Measurements from ENCODE around the gene PFN1. TPM values are rescaled to one million over a fixed set of nuclear protein-coding genes. Genes with fewer than 3 reads are reported as not detected.
A peak's percentile ranks its signal among the peaks of the same experiment; 100 is the strongest.

PFN1 gene
- total and polyA plus RNA-seq, 2 of the 8 experiments (the other 6 are each of a cell fraction or from before 2014, with no cell fraction given), result 1,355 to 1,949 TPM

DNA sequence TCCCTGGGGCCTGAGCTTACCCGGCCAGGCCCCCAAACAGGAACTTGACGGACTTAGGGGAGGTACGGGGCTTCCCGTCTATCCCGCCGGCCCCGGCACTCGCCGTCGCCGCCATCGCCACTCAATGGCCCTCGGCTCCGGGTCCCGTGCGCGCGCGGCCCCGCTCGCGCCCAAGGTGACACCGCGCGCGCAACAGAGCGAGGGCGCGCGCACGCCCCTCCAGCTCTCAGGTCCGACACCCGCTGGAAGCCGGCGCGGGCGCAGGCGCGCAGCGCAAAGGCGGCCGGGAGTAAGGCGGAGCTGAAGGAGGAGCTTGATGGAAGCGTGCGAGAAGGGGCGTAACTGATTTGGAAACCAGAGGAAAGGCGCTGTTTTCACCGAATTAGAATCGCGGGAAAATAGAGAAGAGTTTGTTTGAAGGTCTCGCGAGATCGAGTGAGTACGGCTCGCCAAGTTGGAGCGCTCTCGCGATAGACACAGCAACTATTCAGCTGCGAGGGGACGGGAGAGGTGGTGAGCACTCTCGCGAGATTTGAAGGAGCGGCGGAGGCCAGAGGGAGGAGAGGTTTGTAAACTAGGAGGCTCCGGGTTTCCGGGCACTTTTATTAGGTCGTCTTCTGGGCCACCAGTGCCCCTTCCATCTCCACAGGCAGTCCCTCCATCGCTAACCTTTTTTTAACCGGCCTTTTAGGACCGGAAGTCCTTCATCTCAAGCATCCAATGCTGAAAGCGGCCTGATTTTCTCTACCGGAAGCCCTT, 8.4 kb downstream of the PFN1 start, which contains the start of the genes RNF167 and SLC25A11 (continued):
- TF ChIP-seq, protein P1, sequence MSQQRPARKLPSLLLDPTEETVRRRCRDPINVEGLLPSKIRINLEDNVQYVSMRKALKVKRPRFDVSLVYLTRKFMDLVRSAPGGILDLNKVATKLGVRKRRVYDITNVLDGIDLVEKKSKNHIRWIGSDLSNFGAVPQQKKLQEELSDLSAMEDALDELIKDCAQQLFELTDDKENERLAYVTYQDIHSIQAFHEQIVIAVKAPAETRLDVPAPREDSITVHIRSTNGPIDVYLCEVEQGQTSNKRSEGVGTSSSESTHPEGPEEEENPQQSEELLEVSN (IDR thresholded peaks at IDR 0.05), result no peak; the same call in 1 of the 2 replicates
- TF ChIP-seq RFX5 (IDR thresholded peaks at IDR 0.05; ENCODE audit: borderline replicate concordance, low read depth, low read length), result no peak
- TF ChIP-seq TAF1 (IDR thresholded peaks at IDR 0.05; ENCODE audit: low read depth, low read length), result peak; percentile 70
- TF ChIP-seq, protein P2, sequence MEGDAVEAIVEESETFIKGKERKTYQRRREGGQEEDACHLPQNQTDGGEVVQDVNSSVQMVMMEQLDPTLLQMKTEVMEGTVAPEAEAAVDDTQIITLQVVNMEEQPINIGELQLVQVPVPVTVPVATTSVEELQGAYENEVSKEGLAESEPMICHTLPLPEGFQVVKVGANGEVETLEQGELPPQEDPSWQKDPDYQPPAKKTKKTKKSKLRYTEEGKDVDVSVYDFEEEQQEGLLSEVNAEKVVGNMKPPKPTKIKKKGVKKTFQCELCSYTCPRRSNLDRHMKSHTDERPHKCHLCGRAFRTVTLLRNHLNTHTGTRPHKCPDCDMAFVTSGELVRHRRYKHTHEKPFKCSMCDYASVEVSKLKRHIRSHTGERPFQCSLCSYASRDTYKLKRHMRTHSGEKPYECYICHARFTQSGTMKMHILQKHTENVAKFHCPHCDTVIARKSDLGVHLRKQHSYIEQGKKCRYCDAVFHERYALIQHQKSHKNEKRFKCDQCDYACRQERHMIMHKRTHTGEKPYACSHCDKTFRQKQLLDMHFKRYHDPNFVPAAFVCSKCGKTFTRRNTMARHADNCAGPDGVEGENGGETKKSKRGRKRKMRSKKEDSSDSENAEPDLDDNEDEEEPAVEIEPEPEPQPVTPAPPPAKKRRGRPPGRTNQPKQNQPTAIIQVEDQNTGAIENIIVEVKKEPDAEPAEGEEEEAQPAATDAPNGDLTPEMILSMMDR (IDR thresholded peaks at IDR 0.05; ENCODE audit: control extremely low read depth in 1 of 3, insufficient read depth in 1 of 3, low read depth in 1 of 3, low read length in 3 of 3), result no peak
- TF ChIP-seq KDM5A (IDR thresholded peaks at IDR 0.05; ENCODE audit: low read length), result no peak; the same call in 1 of the 2 replicates
- peak; percentile 99 for TF ChIP-seq BRCA1 (IDR thresholded peaks at IDR 0.05; ENCODE audit: low read depth, low read length)
- TF ChIP-seq SUZ12 (IDR thresholded peaks at IDR 0.05; ENCODE audit: low read length), result no peak
- TF ChIP-seq KDM1A (IDR thresholded peaks at IDR 0.05; ENCODE audit: borderline replicate concordance, low read length), result no peak
- no peak for TF ChIP-seq SIRT6 (IDR thresholded peaks at IDR 0.05; ENCODE audit: low read length)
- TF ChIP-seq RAD21 (IDR thresholded peaks at IDR 0.05 in 1 of 2, conservative IDR thresholded peaks at IDR 0.05 in 1 of 2; ENCODE audit: low read depth in 2 of 2, low read length in 2 of 2), result no peak
- TF ChIP-seq, protein P3, sequence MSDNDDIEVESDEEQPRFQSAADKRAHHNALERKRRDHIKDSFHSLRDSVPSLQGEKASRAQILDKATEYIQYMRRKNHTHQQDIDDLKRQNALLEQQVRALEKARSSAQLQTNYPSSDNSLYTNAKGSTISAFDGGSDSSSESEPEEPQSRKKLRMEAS (IDR thresholded peaks at IDR 0.05), result peak; percentile 52
- no peak for TF ChIP-seq CTBP2 (IDR thresholded peaks at IDR 0.05; ENCODE audit: borderline replicate concordance, insufficient read depth, insufficient read length, low read length)
- TF ChIP-seq, protein P4, sequence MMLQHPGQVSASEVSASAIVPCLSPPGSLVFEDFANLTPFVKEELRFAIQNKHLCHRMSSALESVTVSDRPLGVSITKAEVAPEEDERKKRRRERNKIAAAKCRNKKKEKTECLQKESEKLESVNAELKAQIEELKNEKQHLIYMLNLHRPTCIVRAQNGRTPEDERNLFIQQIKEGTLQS (IDR thresholded peaks at IDR 0.05; ENCODE audit: insufficient read depth, low read depth, low read length), result no peak
- no peak for TF ChIP-seq GABPA (IDR thresholded peaks at IDR 0.05; ENCODE audit: borderline replicate concordance, insufficient read depth, low read length)
- TF ChIP-seq, protein P5, sequence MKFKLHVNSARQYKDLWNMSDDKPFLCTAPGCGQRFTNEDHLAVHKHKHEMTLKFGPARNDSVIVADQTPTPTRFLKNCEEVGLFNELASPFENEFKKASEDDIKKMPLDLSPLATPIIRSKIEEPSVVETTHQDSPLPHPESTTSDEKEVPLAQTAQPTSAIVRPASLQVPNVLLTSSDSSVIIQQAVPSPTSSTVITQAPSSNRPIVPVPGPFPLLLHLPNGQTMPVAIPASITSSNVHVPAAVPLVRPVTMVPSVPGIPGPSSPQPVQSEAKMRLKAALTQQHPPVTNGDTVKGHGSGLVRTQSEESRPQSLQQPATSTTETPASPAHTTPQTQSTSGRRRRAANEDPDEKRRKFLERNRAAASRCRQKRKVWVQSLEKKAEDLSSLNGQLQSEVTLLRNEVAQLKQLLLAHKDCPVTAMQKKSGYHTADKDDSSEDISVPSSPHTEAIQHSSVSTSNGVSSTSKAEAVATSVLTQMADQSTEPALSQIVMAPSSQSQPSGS (IDR thresholded peaks at IDR 0.05; ENCODE audit: low read length), result peak; percentile 97
- TF ChIP-seq TBP (IDR thresholded peaks at IDR 0.05; ENCODE audit: low read depth, low read length), result peak; percentile 45
- no peak for TF ChIP-seq CEBPB (IDR thresholded peaks at IDR 0.05; ENCODE audit: low read depth, low read length)
- TF ChIP-seq TEAD4 (IDR thresholded peaks at IDR 0.05; ENCODE audit: low read depth, low read length), result no peak

All from H1 (cell line).